NCI-H146 treated with DMSO at 0.1 percent for 48 hours (cell line): ENCODE measurements around the gene UBE2R2.
A peak's percentile ranks its signal among the peaks of the same experiment; 100 is the strongest.

Experiments used
- DNase-seq: peaks from one replicate; lab custom pipeline; 2025; ENCODE audit not compliant: unreplicated experiment; lab: John Stamatoyannopoulos, UW

Gene UBE2R2

DNA sequence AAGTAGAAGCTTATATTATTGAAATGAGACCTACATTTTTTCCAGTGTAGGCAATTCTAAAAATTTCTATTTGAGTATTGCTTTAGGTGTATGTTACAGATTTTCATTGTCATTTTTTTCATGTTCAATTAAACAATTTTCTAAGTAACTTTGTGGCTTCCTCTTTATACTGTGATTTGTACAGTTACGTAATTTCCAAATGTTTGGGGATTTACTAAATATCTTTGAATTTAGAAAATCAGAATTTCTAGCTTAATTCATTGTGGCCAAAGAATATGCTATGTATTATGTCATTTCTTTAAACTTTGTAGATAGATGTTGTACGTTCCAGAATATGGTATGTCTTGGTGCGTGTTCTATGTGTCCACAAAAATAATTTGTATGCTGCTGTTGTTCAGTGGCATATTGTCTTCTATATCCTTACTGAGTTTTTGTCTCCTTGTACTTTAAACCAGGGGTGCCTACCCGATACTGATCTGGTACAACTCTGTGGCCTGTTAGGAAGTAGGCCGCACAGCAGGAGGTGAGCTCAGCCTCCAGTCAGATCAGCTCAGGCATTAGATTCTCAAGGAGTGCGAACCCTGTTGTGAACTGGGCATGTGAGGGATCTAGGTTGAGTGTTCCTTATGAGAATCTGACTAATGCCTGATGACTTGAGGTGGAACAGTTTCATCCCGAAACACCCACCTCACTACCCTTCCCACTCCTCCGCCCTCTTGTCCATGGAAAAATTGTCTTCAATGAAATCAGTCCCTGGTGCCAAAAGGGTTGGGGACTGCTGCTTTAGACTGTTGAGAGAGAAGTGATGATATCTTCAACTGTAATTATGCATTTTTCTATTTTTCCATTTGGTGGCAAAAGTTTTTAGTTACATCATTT, 63.5 kb downstream of the UBE2R2 start:
- no peak for DNase-seq

- DNase-seq, result no peak
Observed at GRCh38 chr9:33881635-33882034, 64.7 kb downstream of the UBE2R2 start.

DNA sequence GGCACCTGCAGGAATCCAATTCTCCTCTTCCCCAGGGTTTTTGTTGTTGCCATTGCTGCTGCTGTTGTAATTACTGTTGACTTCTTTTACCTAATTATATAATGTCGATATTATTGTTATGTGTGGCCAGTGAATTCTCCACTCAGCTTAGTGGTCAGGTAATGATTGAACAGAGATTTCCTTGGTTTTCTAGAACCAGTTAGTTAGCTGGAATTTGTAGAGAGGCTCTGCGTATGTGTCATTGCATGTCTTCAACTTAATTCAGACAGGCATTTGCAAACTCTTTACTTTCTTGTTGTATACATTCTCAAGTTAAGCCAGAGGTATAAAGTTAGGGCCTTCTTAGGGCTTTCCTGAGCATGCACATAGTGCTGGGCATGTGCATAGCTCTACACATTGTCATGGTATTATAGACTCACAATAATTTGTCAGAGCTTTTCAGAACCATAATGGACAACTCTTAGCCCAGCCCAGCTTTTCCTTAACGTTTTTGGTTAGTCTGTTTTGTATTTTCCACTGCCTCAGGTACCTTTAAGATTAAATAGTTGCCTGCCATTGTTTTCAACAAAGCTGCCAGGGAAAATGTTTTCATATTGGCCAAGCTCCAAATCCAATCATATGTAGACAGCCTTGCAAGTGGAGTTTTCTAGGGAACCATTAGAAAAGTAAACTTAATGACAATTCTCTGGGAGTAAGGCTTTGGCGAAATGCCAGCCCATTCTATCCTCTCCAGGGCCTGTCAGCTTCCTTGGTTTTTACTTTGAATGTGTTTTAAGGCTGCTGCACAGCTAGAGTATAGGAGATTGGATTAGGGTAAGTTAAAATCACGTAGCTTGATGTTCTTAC, 68.1 kb downstream of the UBE2R2 start:
- peak; percentile 91 for DNase-seq

- no peak for DNase-seq
Observed at GRCh38 chr9:33885948-33886347, 69.0 kb downstream of the UBE2R2 start.

GRCh38 chr9:33893861-33894260, 76.9 kb downstream of the UBE2R2 start:
- DNase-seq, result no peak

GRCh38 chr9:33894316-33894715, 77.4 kb downstream of the UBE2R2 start:
- DNase-seq, result no peak

- no peak for DNase-seq
Observed at GRCh38 chr9:33903157-33903780, 86.3 kb downstream of the UBE2R2 start.

DNA sequence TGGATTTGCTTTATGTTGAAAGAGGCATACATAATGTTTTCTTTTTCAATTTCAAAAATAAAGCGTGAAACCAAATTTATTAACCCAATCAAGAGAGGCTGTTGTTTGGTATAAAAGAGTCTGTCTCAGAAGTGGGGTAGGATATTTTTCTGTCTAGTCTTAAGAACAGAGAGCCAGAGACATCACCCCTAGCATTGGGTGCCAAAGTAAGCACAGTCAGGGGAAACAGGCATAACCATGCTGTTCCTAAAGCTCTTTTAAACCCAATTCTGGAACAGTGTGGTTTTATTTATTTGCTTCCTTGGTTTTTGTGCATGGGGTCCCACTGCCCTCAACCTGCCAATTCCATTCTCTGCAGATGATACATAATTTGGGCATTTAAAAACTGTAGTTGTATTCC, 88.2 kb downstream of the UBE2R2 start:
- DNase-seq, result no peak

GRCh38 chr9:33906769-33907168, 89.8 kb downstream of the UBE2R2 start:
- DNase-seq, result no peak

- DNase-seq, result no peak
Observed at GRCh38 chr9:33907347-33907746, 90.4 kb downstream of the UBE2R2 start.

DNA sequence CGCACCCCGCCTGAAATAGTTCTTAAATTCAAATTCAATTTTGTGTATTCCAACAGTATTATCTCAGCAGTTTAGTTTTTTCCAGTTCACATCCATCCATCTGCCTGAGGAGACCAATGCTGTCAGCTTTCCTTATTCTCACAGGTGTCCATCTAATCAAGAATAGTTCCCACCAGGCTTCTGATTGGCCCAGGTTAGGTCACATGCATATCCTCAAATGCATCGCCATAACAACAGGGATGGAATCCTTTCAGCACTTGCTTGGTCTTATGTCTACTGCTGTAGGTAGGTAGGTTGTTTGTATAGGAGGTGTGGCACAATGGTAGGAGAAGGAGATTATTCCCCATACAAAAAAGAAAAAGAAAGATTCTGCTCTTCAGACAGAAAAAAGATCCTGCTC, 91.2 kb downstream of the UBE2R2 start:
- DNase-seq, result no peak

- DNase-seq, result no peak
Observed at GRCh38 chr9:33908749-33909148, 91.8 kb downstream of the UBE2R2 start.

- DNase-seq, result no peak
Observed at GRCh38 chr9:33913541-33913940, 96.6 kb downstream of the UBE2R2 start.

GRCh38 chr9:33914887-33915628, 98.1 kb downstream of the UBE2R2 start:
- DNase-seq, result no peak

DNA sequence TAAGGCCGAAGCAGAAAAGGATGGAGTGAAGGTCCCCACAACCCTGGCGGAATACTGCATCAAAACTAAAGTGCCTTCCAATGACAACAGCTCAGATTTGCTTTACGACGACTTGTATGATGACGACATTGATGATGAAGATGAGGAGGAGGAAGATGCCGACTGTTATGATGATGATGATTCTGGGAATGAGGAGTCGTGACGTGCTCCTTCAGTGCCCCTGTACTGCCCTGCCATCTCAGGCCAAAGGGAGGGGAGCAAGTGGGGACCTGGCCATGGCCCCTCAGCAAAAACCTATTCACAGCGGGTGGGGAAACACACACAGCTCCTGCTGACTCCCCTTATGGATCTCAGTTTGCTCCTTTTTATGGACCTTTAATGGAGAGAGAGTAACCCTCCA, 100.1 kb downstream of the UBE2R2 start:
- DNase-seq, result no peak

GRCh38 chr9:33919276-33919897, 102.4 kb downstream of the UBE2R2 start:
- DNase-seq, result no peak

- DNase-seq, result no peak
Observed at GRCh38 chr9:33921967-33922895, 105.3 kb downstream of the UBE2R2 start.

- no peak for DNase-seq
Observed at GRCh38 chr9:33923079-33923478, 106.1 kb downstream of the UBE2R2 start.

DNA sequence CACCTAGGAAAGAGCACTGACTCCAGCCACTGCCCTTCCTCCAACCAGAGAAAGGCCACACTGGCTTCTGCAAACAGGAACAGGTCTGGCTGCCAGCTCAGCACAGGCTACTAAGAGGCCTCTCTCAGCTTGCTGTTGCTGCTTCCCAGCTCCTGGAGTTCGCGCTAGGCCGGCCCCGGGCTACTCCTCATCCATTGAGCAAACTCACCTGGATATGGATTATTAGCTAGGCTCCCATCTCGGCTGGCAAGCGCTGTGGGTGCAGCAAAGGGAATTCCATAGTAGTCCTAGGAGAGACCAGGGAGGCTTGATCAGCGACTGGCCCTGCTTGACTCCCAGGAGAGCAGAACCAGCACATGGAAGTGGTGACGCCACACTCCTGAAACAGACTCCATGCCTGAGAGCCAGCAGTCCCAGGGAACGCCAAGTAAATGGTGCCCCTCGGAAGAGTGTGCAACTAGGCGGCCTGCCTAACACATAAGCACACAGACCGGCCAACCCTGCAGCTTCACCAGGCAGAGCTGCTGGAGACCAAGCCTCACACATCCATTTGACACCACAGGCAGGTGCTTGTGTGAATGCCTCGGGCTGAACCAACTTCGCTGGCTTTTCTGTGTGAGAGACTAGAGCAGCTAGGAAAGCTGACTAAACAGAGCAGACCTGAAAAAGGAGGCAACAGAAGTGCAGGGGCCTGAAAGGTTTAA, 107.2 kb downstream of the UBE2R2 start:
- DNase-seq, result no peak
